Keratinocyte (primary cell): Measurements from ENCODE around the gene CNOT4. TPM values are rescaled to one million over a fixed set of nuclear protein-coding genes. Genes with fewer than 3 reads are reported as not detected.

Experiments
- DNase-seq: peaks from one replicate; pipeline ENCODE4 v3.0.0-alpha.2; 2011; ENCODE audit warnings: low read depth, missing footprints, low spot score
- FAIRE-seq: peaks from 2 replicates; lab custom pipeline; 2011; peaks lifted over from hg19 to GRCh38; lab: Jason Lieb, UNC
- H2AFZ ChIP-seq: 2 replicates; pipeline ENCODE4 v1.6.0; 2012; ENCODE audit warnings: low read length, control low read depth, inconsistent platforms; ENCODE audit not compliant: control insufficient read depth
- H3K27ac ChIP-seq: 2 replicates; pipeline ENCODE4 v1.5.1; 2011; ENCODE audit warnings: low read length; ENCODE audit not compliant: control insufficient read depth, insufficient read depth
- H3K27me3 ChIP-seq: 3 replicates; pipeline ENCODE4 v1.6.0; 2011; ENCODE audit warnings: low read length; ENCODE audit not compliant: control insufficient read depth, insufficient read depth; ENCODE audit errors: extremely low read depth
- H3K36me3 ChIP-seq, 2 experiments: 2 replicates in 1 of 2; 3 replicates in 1 of 2; pipeline ENCODE4 v1.5.1; 2011; ENCODE audit warnings: low read length in 2 of 2, mild to moderate bottlenecking in 1 of 2; ENCODE audit not compliant: control insufficient read depth in 2 of 2, insufficient read depth in 2 of 2; ENCODE audit errors: extremely low read depth in 1 of 2
- H3K4me1 ChIP-seq: 3 replicates; pipeline ENCODE4 v1.5.1; 2011; ENCODE audit warnings: low read length; ENCODE audit not compliant: control insufficient read depth, insufficient read depth; ENCODE audit errors: extremely low read depth
- H3K4me2 ChIP-seq: 3 replicates; pipeline ENCODE4 v1.6.0; 2011; ENCODE audit warnings: low read depth, low read length; ENCODE audit not compliant: control insufficient read depth, insufficient read depth; ENCODE audit errors: extremely low read depth
- H3K4me3 ChIP-seq, 3 experiments: fragments of 200-600 bp in 1 of 3; sonication (generic) in 1 of 3; 2 replicates in 2 of 3; 3 replicates in 1 of 3; pipeline ENCODE4 v1.5.1; 2011 to 2016; ENCODE audit warnings: low read length in 3 of 3, mild to moderate bottlenecking in 3 of 3, control low read depth in 2 of 3, inconsistent platforms in 1 of 3, low read depth in 1 of 3, mixed read lengths in 1 of 3, mixed run types in 1 of 3, moderate library complexity in 1 of 3; ENCODE audit not compliant: control insufficient read depth in 2 of 3, insufficient read depth in 2 of 3; ENCODE audit errors: extremely low read depth in 1 of 3
- H3K79me2 ChIP-seq: 2 replicates; pipeline ENCODE4 v1.6.0; 2012; ENCODE audit warnings: low read length; ENCODE audit not compliant: control insufficient read depth, insufficient read depth
- H3K9ac ChIP-seq: 3 replicates; pipeline ENCODE4 v1.6.0; 2011; ENCODE audit warnings: low read length; ENCODE audit not compliant: control insufficient read depth, insufficient read depth; ENCODE audit errors: extremely low read depth
- H3K9me1 ChIP-seq: 3 replicates; pipeline ENCODE4 v1.6.0; 2011; ENCODE audit warnings: low read length; ENCODE audit not compliant: control insufficient read depth, insufficient read depth; ENCODE audit errors: extremely low read depth
- H3K9me3 ChIP-seq: 2 replicates; pipeline ENCODE4 v1.5.1; 2012; ENCODE audit warnings: low read depth, low read length; ENCODE audit not compliant: control insufficient read depth
- H4K20me1 ChIP-seq: 3 replicates; pipeline ENCODE4 v1.6.0; 2011; ENCODE audit warnings: low read length; ENCODE audit not compliant: control insufficient read depth, insufficient read depth; ENCODE audit errors: extremely low read depth
- EZH2 ChIP-seq: IDR thresholded peaks from one replicate; pipeline ENCODE4 v1.6.1; 2012; ENCODE audit warnings: inconsistent platforms, mild to moderate bottlenecking, low read length, moderate library complexity
- dilution Hi-C: fragments of 300-500 bp; cut with MboI; formaldehyde crosslinking; loops from one replicate; pipeline ENCODE4 v1.7.0; 2020; ENCODE audit warnings: low sequenced_read_pairs; ENCODE audit not compliant: extremely low pct_ligation_motif_present
- polyA plus RNA-seq, 5 experiments: library from polyadenylated mRNA; depleted of rRNA in 3 of 5; stranded (reverse) in 3 of 5; stranded (forward) in 1 of 5; unstranded in 1 of 5; fragments of >200 nt; gene quantifications; 1 replicate in 1 of 5; 2 replicates in 3 of 5; 3 replicates in 1 of 5; pipeline versions ENCODE4 v1.2.1 to v1.2.3, GENCODE V29; 2011 to 2012; ENCODE audit warnings: missing spikeins in 2 of 5, low read depth in 1 of 5, low replicate concordance in 1 of 5
- TF ChIP-seq, protein P1 (sequence below), 3 experiments: IDR thresholded peaks in 1 of 3; conservative IDR thresholded peaks in 1 of 3; optimal IDR thresholded peaks in 1 of 3; 2 replicates in 2 of 3; 3 replicates in 1 of 3; pipeline versions ENCODE3 to v1.5.1; 2011; ENCODE audit warnings: low read length in 3 of 3, mild to moderate bottlenecking in 3 of 3, moderate library complexity in 2 of 3, control low read depth in 1 of 3, inconsistent platforms in 1 of 3; ENCODE audit not compliant: insufficient read depth in 2 of 3; ENCODE audit errors: extremely low read depth in 1 of 3

CNOT4 gene
- polyA plus RNA-seq, 1 donor (not counting 4 experiments of a cell fraction or from before 2014, with no cell fraction given), result 11.4 TPM

DNA sequence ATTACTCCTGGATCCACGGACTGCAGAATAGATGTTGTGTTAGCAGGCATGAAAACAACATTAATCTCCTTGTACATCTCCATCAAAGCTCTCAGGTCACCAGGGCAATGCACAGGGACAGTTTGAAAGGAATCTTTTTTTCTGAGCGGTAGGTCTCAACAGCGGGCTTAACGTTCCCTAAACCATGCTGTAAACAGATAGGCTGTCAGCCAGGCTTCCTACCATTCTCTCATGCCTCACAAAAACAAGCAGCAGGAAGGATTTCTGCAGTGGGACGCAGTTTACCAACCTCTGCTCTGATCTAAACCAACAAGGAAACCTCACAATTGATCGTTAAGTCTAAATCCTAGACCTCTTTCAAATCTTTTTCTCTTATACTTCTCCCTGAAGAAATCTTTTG is 50.8 kb downstream of the CNOT4 start:
- Histone ChIP-seq H3K36me3 (no peaks in the 10 kb centered on the region), H3K4me1 (no peaks in the 10 kb centered on the region), H3K4me3 (no peak overlapping the region), H3K27me3 (no peaks in the 10 kb centered on the region), H3K79me2 (peaks cover 50% of the 10 kb centered on the region), H3K4me2 (no peak overlapping the region), H3K9me1 (no peaks in the 10 kb centered on the region), H2AFZ (no peak overlapping the region), H3K27ac (no peak overlapping the region), H3K9me3 (no peaks in the 10 kb centered on the region), H3K9ac (no peak overlapping the region), H4K20me1 (no peaks in the 10 kb centered on the region)
- DNase-seq (no peak), FAIRE-seq (no peak)
- dilution Hi-C loops, result no loop called here
- TF ChIP-seq EZH2, result no peak
- TF ChIP-seq, protein P1, sequence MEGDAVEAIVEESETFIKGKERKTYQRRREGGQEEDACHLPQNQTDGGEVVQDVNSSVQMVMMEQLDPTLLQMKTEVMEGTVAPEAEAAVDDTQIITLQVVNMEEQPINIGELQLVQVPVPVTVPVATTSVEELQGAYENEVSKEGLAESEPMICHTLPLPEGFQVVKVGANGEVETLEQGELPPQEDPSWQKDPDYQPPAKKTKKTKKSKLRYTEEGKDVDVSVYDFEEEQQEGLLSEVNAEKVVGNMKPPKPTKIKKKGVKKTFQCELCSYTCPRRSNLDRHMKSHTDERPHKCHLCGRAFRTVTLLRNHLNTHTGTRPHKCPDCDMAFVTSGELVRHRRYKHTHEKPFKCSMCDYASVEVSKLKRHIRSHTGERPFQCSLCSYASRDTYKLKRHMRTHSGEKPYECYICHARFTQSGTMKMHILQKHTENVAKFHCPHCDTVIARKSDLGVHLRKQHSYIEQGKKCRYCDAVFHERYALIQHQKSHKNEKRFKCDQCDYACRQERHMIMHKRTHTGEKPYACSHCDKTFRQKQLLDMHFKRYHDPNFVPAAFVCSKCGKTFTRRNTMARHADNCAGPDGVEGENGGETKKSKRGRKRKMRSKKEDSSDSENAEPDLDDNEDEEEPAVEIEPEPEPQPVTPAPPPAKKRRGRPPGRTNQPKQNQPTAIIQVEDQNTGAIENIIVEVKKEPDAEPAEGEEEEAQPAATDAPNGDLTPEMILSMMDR (optimal IDR thresholded peaks at IDR 0.05 in 1 of 3, IDR thresholded peaks at IDR 0.05 in 1 of 3, conservative IDR thresholded peaks at IDR 0.05 in 1 of 3; ENCODE audit: extremely low read depth in 1 of 3, insufficient read depth in 2 of 3, low read length in 3 of 3), result no peak

DNA sequence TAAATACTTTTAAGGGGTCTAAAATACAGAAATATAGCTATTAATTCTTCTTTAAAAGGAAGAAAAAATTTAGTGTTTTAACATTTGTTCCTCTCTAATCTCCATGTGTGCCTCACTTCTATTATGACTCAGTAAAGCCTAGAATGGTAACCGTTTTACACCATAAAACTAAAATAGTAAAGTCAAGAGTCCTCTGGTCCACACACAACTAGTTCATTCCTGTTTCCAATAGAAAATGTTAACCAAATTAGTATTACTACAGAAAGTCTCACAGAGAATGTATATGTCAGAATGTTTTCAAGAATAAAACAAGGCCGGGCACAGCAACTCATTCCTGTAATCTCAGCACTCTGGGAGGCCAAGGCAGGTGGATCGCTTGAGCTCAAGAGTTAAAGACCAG is 55.8 kb downstream of the CNOT4 start:
- no peaks in the 10 kb centered on the region for H4K20me1 ChIP-seq
- peaks cover 53% of the 10 kb centered on the region for H3K79me2 ChIP-seq
- H3K36me3 ChIP-seq, result no peaks in the 10 kb centered on the region
- no peak for FAIRE-seq
- H3K9me1 ChIP-seq, result peaks cover 3% of the 10 kb centered on the region
- no peak overlapping the region for H3K4me3 ChIP-seq
- no peak for DNase-seq
- H3K9me3 ChIP-seq, result no peaks in the 10 kb centered on the region
- H3K4me1 ChIP-seq, result no peaks in the 10 kb centered on the region
- H3K27ac ChIP-seq, result no peak overlapping the region
- H3K4me2 ChIP-seq, result no peak overlapping the region
- TF ChIP-seq, protein P1 (optimal IDR thresholded peaks at IDR 0.05 in 1 of 3, IDR thresholded peaks at IDR 0.05 in 1 of 3, conservative IDR thresholded peaks at IDR 0.05 in 1 of 3; ENCODE audit: extremely low read depth in 1 of 3, insufficient read depth in 2 of 3, low read length in 3 of 3), result no peak
- no peak for TF ChIP-seq EZH2
- no peak overlapping the region for H3K9ac ChIP-seq
- H3K27me3 ChIP-seq, result no peaks in the 10 kb centered on the region
- dilution Hi-C loops, result no loop called here
- no peak overlapping the region for H2AFZ ChIP-seq
